Vagina (tissue), 2 donors: ENCODE measurements around the gene MICAL3.

Experiments
- POLR2A ChIP-seq, 2 donors: fragments of 450-650 bp; IDR thresholded peaks; one replicate each; pipeline ENCODE4 v1.6.1; 2017; ENCODE audit warnings: antibody characterized with exemption in 2 of 2, mild to moderate bottlenecking in 2 of 2, moderate library complexity in 2 of 2
- POLR2AphosphoS5 ChIP-seq, 2 donors: sonication (generic); formaldehyde crosslinking; IDR thresholded peaks; one replicate each; pipeline ENCODE4 v1.9.0; 2017; ENCODE audit warnings: antibody characterized with exemption in 2 of 2, mild to moderate bottlenecking in 2 of 2, low read depth in 1 of 2; ENCODE audit not compliant: insufficient read depth in 1 of 2
- TF ChIP-seq, protein P1 (sequence below), 3 experiments: fragments of 450-650 bp in 2 of 3; fragments of 200-600 bp in 1 of 3; sonication (generic) in 1 of 3; IDR thresholded peaks; one replicate each; pipeline ENCODE4 v1.5.1; 2017 to 2019; ENCODE audit warnings: antibody characterized with exemption in 3 of 3, mild to moderate bottlenecking in 2 of 3, moderate library complexity in 2 of 3

DNA sequence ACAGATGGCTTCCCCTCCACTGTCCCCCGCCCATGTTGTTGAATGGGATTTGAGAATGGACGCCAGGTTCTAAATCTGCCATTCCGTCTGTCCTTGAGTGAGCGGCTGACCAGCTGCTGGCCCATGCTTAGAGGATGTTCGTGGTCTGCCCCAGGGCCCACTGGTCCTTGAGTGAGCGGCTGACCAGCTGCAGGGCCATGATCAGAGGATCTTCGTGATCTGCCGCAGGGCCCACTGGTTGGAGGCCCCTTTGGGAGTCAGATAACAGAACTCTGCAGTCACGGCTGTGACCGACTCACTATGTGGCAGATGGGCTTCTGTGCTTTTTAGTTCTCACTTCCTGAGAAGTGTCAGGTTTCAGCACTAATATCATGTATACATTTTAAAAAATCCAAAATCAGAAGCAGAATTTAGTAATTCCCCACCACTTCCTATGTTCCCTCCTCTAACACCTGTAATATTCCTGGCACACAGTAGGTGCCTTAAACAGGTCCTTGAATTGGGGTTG, 54.1 kb downstream of the MICAL3 start:
- TF ChIP-seq, protein P1, sequence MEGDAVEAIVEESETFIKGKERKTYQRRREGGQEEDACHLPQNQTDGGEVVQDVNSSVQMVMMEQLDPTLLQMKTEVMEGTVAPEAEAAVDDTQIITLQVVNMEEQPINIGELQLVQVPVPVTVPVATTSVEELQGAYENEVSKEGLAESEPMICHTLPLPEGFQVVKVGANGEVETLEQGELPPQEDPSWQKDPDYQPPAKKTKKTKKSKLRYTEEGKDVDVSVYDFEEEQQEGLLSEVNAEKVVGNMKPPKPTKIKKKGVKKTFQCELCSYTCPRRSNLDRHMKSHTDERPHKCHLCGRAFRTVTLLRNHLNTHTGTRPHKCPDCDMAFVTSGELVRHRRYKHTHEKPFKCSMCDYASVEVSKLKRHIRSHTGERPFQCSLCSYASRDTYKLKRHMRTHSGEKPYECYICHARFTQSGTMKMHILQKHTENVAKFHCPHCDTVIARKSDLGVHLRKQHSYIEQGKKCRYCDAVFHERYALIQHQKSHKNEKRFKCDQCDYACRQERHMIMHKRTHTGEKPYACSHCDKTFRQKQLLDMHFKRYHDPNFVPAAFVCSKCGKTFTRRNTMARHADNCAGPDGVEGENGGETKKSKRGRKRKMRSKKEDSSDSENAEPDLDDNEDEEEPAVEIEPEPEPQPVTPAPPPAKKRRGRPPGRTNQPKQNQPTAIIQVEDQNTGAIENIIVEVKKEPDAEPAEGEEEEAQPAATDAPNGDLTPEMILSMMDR (IDR thresholded peaks at IDR 0.05): no peak
- TF ChIP-seq POLR2A (IDR thresholded peaks at IDR 0.05): no peak
- no peak for TF ChIP-seq POLR2AphosphoS5 (IDR thresholded peaks at IDR 0.05; ENCODE audit: insufficient read depth in 1 of 2, low read depth in 1 of 2)
